Stimulated activated CD8-positive, alpha-beta memory T cell treated with anti-CD3 and anti-CD28 coated beads, Interleukin-7, amount 100 ng/mL, for 24 hours (primary cell): Measurements from ENCODE around the gene OR10C1.

Source experiments
- DNase-seq: peaks from one replicate; pipeline ENCODE4 v3.0.0-alpha.2; 2020; ENCODE audit warnings: low read depth

Gene OR10C1

DNA sequence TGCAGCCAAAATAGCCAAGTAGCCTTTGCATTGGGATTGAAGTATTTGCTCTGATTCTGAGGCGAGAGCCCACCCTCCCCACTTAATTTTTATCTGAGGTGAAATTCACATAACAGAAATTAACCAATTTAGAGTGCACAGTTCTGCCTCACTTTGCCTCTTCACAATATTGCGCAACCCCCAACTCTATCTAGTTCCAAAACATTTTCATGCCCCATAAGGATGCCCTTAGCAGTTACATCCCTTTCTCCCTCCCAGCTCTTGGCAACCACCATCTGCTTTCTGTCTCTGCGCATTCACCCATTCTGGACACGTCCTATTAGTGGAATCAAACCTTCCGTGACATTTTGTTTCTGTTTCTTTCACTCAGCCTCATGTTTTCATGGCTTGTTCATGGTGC, 39.6 kb downstream of the OR10C1 start:
- DNase-seq: no peak

DNA sequence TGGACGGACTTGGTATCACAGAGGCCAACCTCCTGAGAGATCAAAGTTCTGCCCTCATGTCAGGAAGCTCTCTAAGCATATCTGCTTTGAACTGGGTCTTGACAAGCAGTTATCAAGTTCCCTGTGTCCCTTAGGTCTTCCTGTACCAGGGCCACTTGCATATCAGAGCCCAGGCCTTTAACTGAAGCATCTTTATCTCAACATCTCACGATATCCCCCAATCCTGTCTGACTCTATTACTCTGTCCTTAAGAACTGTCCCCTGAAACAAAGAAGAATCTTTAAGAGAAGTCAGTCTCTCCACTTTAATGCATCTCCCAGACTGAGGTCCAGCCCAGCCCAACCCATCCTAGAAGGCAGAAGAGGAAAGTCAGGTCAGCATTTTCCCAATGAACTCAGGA, 40.5 kb downstream of the OR10C1 start:
- no peak for DNase-seq

DNA sequence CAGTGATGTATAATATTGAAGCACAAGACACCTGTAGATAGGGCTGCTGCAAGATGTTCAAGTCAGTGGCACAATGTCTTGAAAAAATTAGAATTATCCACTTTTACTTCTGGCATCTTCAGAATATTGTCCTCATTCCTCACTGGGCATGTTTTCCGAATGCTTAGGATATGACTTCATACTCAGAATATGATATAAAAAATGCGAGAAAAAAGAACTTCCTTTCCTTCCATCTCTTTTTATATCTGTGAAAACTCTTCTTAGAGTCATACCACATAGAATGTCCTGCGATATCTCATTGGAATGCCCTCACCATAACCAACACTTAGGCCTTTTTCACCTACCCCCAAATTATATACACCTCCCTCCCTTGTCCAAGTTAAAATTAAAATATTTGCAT, 44.1 kb downstream of the OR10C1 start:
- no peak for DNase-seq

DNA sequence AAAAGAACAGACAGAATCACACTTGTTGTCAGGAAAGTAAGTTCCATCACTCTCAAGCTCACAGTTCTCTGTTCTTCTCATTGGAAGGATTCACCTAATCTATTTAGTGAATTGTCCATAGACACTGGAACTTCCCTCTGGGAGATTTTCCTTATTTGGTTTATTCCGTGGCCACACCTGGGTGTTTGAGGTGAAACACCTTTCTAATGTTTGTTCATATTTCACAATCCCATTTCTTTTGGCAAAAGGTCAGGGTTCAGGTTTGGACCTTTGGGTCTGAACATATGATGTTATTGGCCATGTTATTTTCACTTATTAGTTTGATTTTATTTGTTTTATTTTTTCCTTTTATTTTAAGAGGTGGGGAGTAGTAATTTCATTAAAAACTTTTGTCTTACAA, 44.6 kb downstream of the OR10C1 start:
- DNase-seq: no peak

DNA sequence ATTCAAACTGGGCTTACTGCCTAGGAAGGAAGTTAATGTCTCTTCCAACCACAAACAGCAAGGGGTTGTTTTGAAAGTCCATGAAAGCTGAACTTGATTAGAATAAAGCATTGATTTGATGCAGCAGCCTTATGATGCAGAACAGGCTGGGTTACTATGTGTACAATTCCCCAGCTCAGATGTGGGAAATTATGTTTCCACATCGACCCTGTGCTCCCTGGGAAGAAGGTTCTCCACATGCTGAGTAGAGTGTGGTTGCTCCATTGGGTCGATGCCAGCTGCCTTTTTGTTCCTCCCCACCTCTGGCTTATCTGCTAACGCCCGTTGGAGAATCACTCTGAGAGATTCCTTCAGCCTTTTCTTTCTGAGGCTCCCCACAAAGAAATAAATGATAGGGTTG, 47.5 kb downstream of the OR10C1 start:
- no peak for DNase-seq

DNA sequence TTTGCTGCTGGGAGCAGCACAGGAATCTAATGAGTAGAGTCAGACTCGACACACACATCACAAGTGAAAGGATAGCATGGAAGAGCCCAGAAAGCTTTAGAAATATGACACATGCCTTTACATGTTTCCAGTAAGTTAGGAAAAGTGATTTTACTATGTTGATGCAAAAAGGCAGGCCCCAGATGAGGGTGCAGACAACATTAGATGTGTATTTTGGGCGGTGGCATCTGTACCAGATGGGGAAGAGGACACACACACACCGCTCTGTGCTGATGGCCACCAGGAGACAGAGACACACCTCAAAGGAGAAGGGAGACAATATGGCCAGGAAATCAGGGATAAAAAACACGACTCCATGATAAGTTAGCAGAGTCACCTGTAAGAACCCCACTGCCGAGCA, 48.0 kb downstream of the OR10C1 start:
- no peak for DNase-seq

DNA sequence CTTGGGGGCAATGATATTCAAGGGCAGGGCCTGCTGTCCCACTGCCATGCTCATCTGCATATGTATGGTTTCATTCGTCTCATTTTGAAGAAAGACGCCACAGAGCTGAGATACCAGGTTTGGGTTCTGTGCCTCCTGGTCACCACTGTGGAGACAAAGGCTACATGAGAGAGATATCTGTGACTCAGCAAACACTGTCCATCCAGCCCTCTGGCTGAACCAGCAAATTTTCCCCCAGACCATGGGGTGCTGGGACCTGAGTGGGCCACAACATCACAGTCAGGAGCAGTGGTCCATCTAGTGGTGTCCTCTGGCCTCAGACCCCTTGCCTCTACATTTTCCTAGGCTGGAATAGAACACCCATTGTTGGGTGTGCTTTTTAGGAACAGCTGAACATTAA, 48.6 kb downstream of the OR10C1 start, which contains the start of gene MAS1L:
TSS of gene MAS1L (minus strand) at position 297 of the 400 bp plus-strand sequence. CDS start at position 243, 54 bp downstream.
- no peak for DNase-seq

DNA sequence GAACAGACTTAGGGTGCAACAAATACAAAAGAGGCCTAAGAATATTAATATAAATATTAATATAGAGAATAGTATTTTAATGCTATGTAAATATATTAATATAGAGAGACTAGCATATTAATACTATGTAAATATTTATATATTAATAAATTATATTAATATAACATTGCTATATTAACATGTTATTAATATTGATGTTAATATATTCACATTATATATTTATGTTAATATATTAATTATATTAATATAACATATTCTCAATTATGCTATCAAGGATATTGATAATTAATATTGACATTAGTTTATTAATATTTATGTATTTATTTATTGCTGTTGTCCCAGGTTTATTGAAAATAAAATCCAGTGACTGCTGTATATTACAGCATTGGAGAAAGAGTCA, 49.8 kb downstream of the OR10C1 start:
- no peak for DNase-seq

DNA sequence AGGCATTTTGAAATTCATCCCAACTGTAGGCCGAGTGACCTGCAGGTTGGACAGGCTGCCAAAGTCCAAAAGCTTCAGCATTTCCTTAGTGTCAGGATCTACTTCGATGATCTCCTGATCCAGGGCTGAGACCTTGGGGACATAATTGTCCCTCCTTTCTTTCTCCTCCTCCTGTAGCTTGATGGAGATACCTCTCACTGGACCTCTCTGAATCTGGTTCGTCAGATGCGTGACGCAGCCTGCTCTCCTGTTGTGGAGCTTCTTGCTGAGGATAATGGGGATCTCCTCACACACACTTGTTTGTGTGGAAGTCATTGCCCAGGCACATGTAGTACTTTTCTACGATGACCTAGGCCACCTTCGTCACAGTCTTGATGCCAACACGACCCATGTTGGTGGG, 50.2 kb downstream of the OR10C1 start:
- no peak for DNase-seq

DNA sequence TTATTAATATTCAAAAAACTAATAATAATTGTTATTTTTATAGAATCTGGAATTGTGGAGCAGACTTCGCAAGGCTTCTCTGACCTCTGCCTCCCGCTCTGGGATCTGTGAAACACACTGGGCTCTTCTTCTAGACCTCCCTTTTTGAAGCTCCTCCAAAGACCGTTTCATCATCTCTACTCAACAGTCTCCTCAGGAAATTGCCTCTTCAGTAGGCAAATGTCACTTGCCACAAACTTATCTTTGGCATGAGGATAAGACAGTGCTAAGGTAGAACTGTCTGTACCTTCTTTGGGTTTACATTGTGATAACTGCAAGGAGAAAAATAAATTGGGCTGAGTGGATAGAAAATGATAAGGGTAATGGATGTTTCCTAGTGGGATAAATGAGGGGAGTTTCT, 50.9 kb downstream of the OR10C1 start:
- no peak for DNase-seq

DNA sequence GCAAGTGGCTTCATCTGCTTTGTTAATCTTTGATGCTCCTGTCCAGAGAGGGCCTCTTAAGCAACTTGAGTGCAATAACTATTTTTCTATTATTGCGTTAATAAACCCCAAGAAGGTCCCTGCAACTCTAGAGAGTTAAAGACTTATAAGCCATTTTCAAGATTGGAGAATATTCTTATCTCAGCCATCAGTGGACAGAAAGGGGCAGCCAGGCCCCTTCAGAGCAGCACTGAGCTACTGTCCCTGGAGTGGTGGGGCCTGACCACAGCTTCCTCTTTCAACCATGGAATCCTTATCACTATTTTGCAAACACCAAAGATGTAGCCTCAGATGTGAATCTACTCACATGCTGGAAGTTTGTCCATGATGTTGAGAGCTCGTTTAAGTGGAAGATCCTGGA, 51.4 kb downstream of the OR10C1 start:
- DNase-seq: no peak
